ENCODE data around the gene NPB.
A peak's percentile ranks its signal among the peaks of the same experiment; 100 is the strongest.

NPB gene

GRCh38 chr17:81860756-81861568, 41.1 kb upstream of the NPB start:
- peak overlapping the region; percentile 22 to 90 (median 76) for H3K4me3 ChIP-seq (ENCODE audit: control insufficient read depth in 1 of 7, extremely low read depth in 1 of 7, insufficient read depth in 4 of 7, low read depth in 2 of 7, low read length in 6 of 7)
- H3K4me1 ChIP-seq (ENCODE audit: control extremely low read depth in 1 of 4, control insufficient read depth in 4 of 4, insufficient read depth in 4 of 4, low read length in 3 of 4): peaks cover 5 to 30% (median 28%) of the 10 kb centered on the region in 4 experiments
- under 1% methylated on average over 64 of the region's 74 CpGs for WGBS (ENCODE audit: insufficient coverage)
- ChIA-PET POLR2A (interaction anchor here (0.6 to 1.9 kb wide), 8 partner anchors 9 to 237 kb away, joined by 3 to 21 read pairs (median 3); partner anchors contain the start of genes ARHGDIA, FASN and MCRIP1), CTCF (interaction anchor here (1.0 to 1.6 kb wide), 2 partner anchors 9 to 130 kb away, joined by 3 to 5 read pairs; no protein-coding TSS in a partner anchor)
- H3K9me3 ChIP-seq (ENCODE audit: control extremely low read depth in 1 of 5, control insufficient read depth in 4 of 5, insufficient read depth in 2 of 5, low read depth in 1 of 5, low read length in 4 of 5): no peaks in the 10 kb centered on the region
- peak overlapping the region; percentile 96 to 99 for H3K27ac ChIP-seq (ENCODE audit: insufficient read depth in 1 of 2, low read depth in 1 of 2, low read length in 2 of 2, poor library complexity in 1 of 2, severe bottlenecking in 2 of 2)
- H3K36me3 ChIP-seq (ENCODE audit: control insufficient read depth in 4 of 4, insufficient read depth in 4 of 4, low read length in 3 of 4): peaks cover 8 to 38% (median 23%) of the 10 kb centered on the region in 4 experiments
- peak; percentile 100 for DNase-seq
- H3K27me3 ChIP-seq (replicated peaks in 2 of 5; ENCODE audit: control insufficient read depth in 4 of 5, insufficient read depth in 5 of 5, low read length in 4 of 5): no peaks in the 10 kb centered on the region

- Histone ChIP-seq H3K4me1 (ENCODE audit: control extremely low read depth in 1 of 4, control insufficient read depth in 4 of 4, insufficient read depth in 4 of 4, low read length in 3 of 4) (peaks cover 5 to 52% (median 45%) of the 10 kb centered on the region in 4 experiments), H3K27me3 (replicated peaks in 2 of 5; ENCODE audit: control insufficient read depth in 4 of 5, insufficient read depth in 5 of 5, low read length in 4 of 5) (no peaks in the 10 kb centered on the region), H3K27ac (ENCODE audit: insufficient read depth in 1 of 2, low read depth in 1 of 2, low read length in 2 of 2, poor library complexity in 1 of 2, severe bottlenecking in 2 of 2) (no peak overlapping the region), H3K9me3 (ENCODE audit: control extremely low read depth in 1 of 5, control insufficient read depth in 4 of 5, insufficient read depth in 2 of 5, low read depth in 1 of 5, low read length in 4 of 5) (no peaks in the 10 kb centered on the region), H3K4me3 (ENCODE audit: control insufficient read depth in 1 of 7, extremely low read depth in 1 of 7, insufficient read depth in 4 of 7, low read depth in 2 of 7, low read length in 6 of 7) (no peak overlapping the region), H3K36me3 (ENCODE audit: control insufficient read depth in 4 of 4, insufficient read depth in 4 of 4, low read length in 3 of 4) (peaks cover 5 to 47% (median 22%) of the 10 kb centered on the region in 4 experiments)
- ChIA-PET POLR2A (no interaction called here), CTCF (interaction anchor here (0.6 kb wide), 1 partner anchor 9 kb away, joined by 3 read pairs; no protein-coding TSS in a partner anchor)
- 96% methylated on average over 2 of the region's 6 CpGs for WGBS (ENCODE audit: insufficient coverage)
- no peak for DNase-seq
These were observed 38.8 kb upstream of the NPB start for GRCh38 chr17:81863123-81863675.

GRCh38 chr17:81863833-81864768, 37.9 kb upstream of the NPB start:
- H3K27me3 ChIP-seq (replicated peaks in 2 of 5; ENCODE audit: control insufficient read depth in 4 of 5, insufficient read depth in 5 of 5, low read length in 4 of 5): no peaks in the 10 kb centered on the region
- peak in 1 of 3 donors; percentile 34 for DNase-seq
- CTCF ChIA-PET: interaction anchor here (0.7 kb wide), 1 partner anchor 127 kb away, joined by 3 read pairs; no protein-coding TSS in a partner anchor
- POLR2A ChIA-PET: no interaction called here
- no peak overlapping the region for H3K27ac ChIP-seq (ENCODE audit: insufficient read depth in 1 of 2, low read depth in 1 of 2, low read length in 2 of 2, poor library complexity in 1 of 2, severe bottlenecking in 2 of 2)
- H3K9me3 ChIP-seq (ENCODE audit: control extremely low read depth in 1 of 5, control insufficient read depth in 4 of 5, insufficient read depth in 2 of 5, low read depth in 1 of 5, low read length in 4 of 5): no peaks in the 10 kb centered on the region
- peaks cover 5 to 51% (median 42%) of the 10 kb centered on the region in 4 experiments for H3K4me1 ChIP-seq (ENCODE audit: control extremely low read depth in 1 of 4, control insufficient read depth in 4 of 4, insufficient read depth in 4 of 4, low read length in 3 of 4)
- H3K4me3 ChIP-seq (ENCODE audit: control insufficient read depth in 1 of 7, extremely low read depth in 1 of 7, insufficient read depth in 4 of 7, low read depth in 2 of 7, low read length in 6 of 7): no peak overlapping the region
- 96% methylated on average over 8 of the region's 9 CpGs for WGBS (ENCODE audit: insufficient coverage)
- H3K36me3 ChIP-seq (ENCODE audit: control insufficient read depth in 4 of 4, insufficient read depth in 4 of 4, low read length in 3 of 4): peaks cover 5 to 46% (median 22%) of the 10 kb centered on the region in 4 experiments

- CTCF ChIA-PET: interaction anchor here (0.7 to 1.4 kb wide), 2 partner anchors 60 to 128 kb away, joined by 3 read pairs; no protein-coding TSS in a partner anchor
- POLR2A ChIA-PET: interaction anchor here (1.6 kb wide), 1 partner anchor 27 kb away, joined by 4 read pairs; the partner anchor contains the start of genes ALYREF and ANAPC11
- WGBS (ENCODE audit: insufficient coverage): 100% methylated on average over 4 of the region's 8 CpGs
- H3K36me3 ChIP-seq (ENCODE audit: control insufficient read depth in 4 of 4, insufficient read depth in 4 of 4, low read length in 3 of 4): peaks cover 5 to 53% (median 27%) of the 10 kb centered on the region in 4 experiments
- H3K4me1 ChIP-seq (ENCODE audit: control extremely low read depth in 1 of 4, control insufficient read depth in 4 of 4, insufficient read depth in 4 of 4, low read length in 3 of 4): peaks cover 0 to 55% (median 46%) of the 10 kb centered on the region in 4 experiments
- no peak for DNase-seq
- H3K27ac ChIP-seq (ENCODE audit: insufficient read depth in 1 of 2, low read depth in 1 of 2, low read length in 2 of 2, poor library complexity in 1 of 2, severe bottlenecking in 2 of 2): no peak overlapping the region
- H3K4me3 ChIP-seq (ENCODE audit: control insufficient read depth in 1 of 7, extremely low read depth in 1 of 7, insufficient read depth in 4 of 7, low read depth in 2 of 7, low read length in 6 of 7): no peak overlapping the region
- no peaks in the 10 kb centered on the region for H3K9me3 ChIP-seq (ENCODE audit: control extremely low read depth in 1 of 5, control insufficient read depth in 4 of 5, insufficient read depth in 2 of 5, low read depth in 1 of 5, low read length in 4 of 5)
- H3K27me3 ChIP-seq (replicated peaks in 2 of 5; ENCODE audit: control insufficient read depth in 4 of 5, insufficient read depth in 5 of 5, low read length in 4 of 5): no peaks in the 10 kb centered on the region
These were observed 36.7 kb upstream of the NPB start for GRCh38 chr17:81865358-81865732.

GRCh38 chr17:81865733-81866439, 36.2 kb upstream of the NPB start:
- H3K27ac ChIP-seq (ENCODE audit: insufficient read depth in 1 of 2, low read depth in 1 of 2, low read length in 2 of 2, poor library complexity in 1 of 2, severe bottlenecking in 2 of 2): no peak overlapping the region
- POLR2A ChIA-PET: interaction anchor here (1.5 to 1.6 kb wide), 3 partner anchors 11 to 62 kb away, joined by 3 to 4 read pairs (median 4); partner anchors contain the start of genes ALYREF, ANAPC11 and MAFG
- peaks cover 0 to 57% (median 46%) of the 10 kb centered on the region in 4 experiments for H3K4me1 ChIP-seq (ENCODE audit: control extremely low read depth in 1 of 4, control insufficient read depth in 4 of 4, insufficient read depth in 4 of 4, low read length in 3 of 4)
- H3K36me3 ChIP-seq (ENCODE audit: control insufficient read depth in 4 of 4, insufficient read depth in 4 of 4, low read length in 3 of 4): peaks cover 5 to 53% (median 27%) of the 10 kb centered on the region in 4 experiments
- 98% methylated on average over 16 of the region's 18 CpGs for WGBS (ENCODE audit: insufficient coverage)
- H3K27me3 ChIP-seq (replicated peaks in 2 of 5; ENCODE audit: control insufficient read depth in 4 of 5, insufficient read depth in 5 of 5, low read length in 4 of 5): no peaks in the 10 kb centered on the region
- CTCF ChIA-PET: interaction anchor here (0.9 to 1.4 kb wide), 2 partner anchors 11 to 59 kb away, joined by 3 read pairs; no protein-coding TSS in a partner anchor
- DNase-seq: peak in 1 of 3 donors; percentile 29
- H3K4me3 ChIP-seq (ENCODE audit: control insufficient read depth in 1 of 7, extremely low read depth in 1 of 7, insufficient read depth in 4 of 7, low read depth in 2 of 7, low read length in 6 of 7): no peak overlapping the region
- no peaks in the 10 kb centered on the region for H3K9me3 ChIP-seq (ENCODE audit: control extremely low read depth in 1 of 5, control insufficient read depth in 4 of 5, insufficient read depth in 2 of 5, low read depth in 1 of 5, low read length in 4 of 5)
